T-helper 1 cell treated with Interleukin-12 subunit alpha and Interleukin-12 subunit beta and Interleukin-4 antibody, amounts not matched to agents 30 μg/mL and 1 μg/mL, for 36 hours (primary cell): ENCODE measurements around the gene ADPRHL1.

Experiments used
- H3K27ac Mint-ChIP-seq: one replicate; pipeline ENCODE4 v1.8.0; 2021; ENCODE audit warnings: mild to moderate bottlenecking, mixed read lengths
- H3K27me3 Mint-ChIP-seq: one replicate; pipeline ENCODE4 v1.8.0; 2021; ENCODE audit warnings: low read depth, mixed read lengths
- H3K36me3 Mint-ChIP-seq: one replicate; pipeline ENCODE4 v1.8.0; 2021; ENCODE audit warnings: low read depth, mixed read lengths
- H3K4me1 Mint-ChIP-seq: one replicate; pipeline ENCODE4 v1.8.0; 2021; ENCODE audit warnings: low read depth, mixed read lengths
- H3K4me3 Mint-ChIP-seq: one replicate; pipeline ENCODE4 v1.8.0; 2021; ENCODE audit warnings: mild to moderate bottlenecking, moderate library complexity, mixed read lengths
- H3K9me3 Mint-ChIP-seq: one replicate; pipeline ENCODE4 v1.8.0; 2021; ENCODE audit warnings: mixed read lengths

Gene ADPRHL1

DNA sequence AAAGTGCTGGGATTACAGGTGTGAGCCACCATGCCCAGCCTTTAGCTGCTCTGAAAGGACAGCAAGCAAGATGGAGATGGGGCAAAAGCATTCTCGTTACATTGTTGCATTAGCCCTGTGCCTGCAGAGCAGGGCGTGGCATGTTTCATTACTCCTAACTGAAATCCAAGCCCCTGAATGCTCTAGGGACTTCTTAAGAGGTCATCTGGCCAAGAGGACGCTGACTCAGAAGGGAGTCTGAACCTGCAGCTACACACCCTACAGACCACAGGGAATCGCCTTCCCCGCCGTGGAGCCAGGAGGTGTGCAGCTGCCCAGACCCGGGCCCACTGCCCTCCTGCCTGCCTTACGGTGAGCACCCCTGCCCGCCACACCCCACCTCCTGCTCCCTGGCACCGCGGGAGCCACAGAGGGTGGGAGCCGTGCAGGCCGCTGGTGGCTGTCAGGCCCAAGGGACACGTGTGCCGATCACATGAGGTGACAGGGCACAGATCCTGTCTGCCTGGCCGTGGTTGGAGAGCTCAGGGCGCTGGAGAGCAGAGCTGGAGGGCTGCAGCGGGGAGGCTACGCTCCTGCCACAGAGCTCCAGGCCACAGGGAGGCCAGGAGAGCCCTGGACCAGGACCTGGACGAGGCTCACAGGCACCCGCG lies 27.2 kb downstream of the ADPRHL1 start:
- no peaks in the 10 kb centered on the region for H3K4me1 Mint-ChIP-seq
- no peaks in the 10 kb centered on the region for H3K36me3 Mint-ChIP-seq
- H3K27me3 Mint-ChIP-seq: no peaks in the 10 kb centered on the region
- no peaks in the 10 kb centered on the region for H3K9me3 Mint-ChIP-seq
- no peak overlapping the region for H3K4me3 Mint-ChIP-seq
- H3K27ac Mint-ChIP-seq: no peak overlapping the region

DNA sequence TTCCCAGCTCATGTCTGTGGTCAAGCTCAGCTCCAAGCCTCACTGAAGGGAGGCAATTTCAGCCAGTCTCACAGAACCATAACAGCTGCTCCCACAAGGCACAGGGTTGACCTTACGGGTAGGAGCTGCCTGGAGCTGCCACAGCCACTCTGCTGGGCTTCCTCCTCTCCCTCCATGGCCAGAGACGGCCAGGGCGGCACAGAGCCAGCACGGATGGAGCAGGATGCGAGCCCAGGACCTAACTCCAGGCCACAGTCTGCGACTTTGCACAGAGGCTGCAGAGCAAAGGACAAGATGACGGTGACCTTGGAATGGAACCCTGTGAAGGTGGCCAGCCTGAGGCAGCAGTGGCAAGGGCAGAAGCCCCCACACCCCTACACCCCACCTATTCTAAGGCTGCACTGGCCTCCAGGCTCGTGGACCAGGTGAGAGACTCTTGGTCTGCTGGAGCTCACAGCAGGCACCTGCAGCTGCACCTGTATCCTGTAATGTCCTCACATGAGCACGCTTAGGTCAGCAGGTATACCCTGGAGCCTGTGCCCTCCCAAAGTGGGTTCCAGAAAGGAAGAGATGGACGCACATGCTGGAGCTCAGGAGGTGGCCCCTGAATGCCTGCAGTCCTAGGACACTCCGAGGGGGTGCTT lies 29.6 kb downstream of the ADPRHL1 start:
- no peaks in the 10 kb centered on the region for H3K36me3 Mint-ChIP-seq
- H3K27ac Mint-ChIP-seq: no peak overlapping the region
- no peak overlapping the region for H3K4me3 Mint-ChIP-seq
- H3K27me3 Mint-ChIP-seq: no peaks in the 10 kb centered on the region
- no peaks in the 10 kb centered on the region for H3K4me1 Mint-ChIP-seq
- H3K9me3 Mint-ChIP-seq: no peaks in the 10 kb centered on the region

DNA sequence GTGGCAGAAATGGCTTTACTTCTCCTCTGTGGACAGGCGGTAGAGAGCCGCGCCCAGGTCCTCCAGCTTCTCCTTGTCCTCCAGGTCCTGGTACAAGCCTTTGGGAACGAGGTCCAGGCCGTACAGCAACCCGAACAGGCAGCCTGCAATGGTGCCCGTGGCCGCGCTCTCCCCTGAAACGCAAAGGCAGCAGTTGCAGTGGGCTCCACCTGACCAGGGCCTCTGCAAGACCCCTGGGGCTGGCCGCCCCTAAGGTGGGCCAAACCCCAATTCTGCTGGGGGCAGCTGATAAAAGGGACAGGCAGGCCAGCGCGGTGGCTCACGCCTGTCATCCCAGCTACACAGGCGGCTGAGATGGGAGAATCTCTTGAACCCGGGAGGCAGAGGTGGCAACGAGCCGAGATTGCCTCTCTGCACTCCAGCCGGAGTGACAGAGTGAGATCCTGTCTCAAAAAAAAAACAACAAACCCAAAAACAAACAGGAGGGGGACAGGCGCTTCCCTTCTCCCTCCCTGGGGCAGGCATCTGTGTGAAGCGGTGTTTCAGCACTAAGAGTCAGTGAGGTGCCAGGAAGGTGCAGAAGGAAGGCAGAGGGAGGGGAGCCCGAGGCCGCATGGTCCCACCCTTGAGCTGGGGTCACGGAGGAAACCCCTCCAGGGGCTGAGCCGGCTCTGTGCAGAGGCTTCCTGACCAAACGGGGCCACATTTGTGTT lies 30.3 kb downstream of the ADPRHL1 start:
- H3K27ac Mint-ChIP-seq: no peak overlapping the region
- no peaks in the 10 kb centered on the region for H3K27me3 Mint-ChIP-seq
- no peaks in the 10 kb centered on the region for H3K9me3 Mint-ChIP-seq
- no peak overlapping the region for H3K4me3 Mint-ChIP-seq
- H3K4me1 Mint-ChIP-seq: no peaks in the 10 kb centered on the region
- H3K36me3 Mint-ChIP-seq: no peaks in the 10 kb centered on the region

DNA sequence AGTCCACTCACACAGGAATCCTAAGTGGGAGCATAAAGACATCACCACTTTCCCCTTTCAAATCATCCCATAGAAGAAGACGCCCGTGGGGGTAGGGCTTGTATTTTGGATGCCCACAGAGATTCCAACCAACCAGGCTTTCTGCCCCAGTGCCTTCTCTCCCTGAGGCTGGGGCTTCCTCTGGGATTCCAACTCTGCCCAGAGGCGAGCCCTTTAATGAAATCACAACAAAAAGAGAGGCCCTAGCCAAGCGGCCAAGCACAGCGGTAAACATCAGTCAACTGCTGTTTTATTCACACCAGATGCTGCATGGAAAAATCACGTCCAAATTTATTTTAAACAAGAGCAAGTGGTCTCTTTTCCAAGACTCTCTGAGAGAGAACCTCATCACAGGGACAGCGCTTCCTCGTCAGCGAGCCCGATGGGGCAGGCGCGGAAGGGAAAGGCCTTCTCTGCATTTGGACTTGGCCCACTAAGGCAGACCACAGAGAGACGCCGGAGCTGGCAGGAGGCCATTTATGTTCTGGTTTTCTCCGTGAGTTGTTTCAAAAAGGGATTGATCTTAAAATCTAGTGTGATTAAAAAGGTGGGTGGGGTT lies 31.5 kb downstream of the ADPRHL1 start:
- H3K9me3 Mint-ChIP-seq: no peaks in the 10 kb centered on the region
- no peak overlapping the region for H3K27ac Mint-ChIP-seq
- H3K36me3 Mint-ChIP-seq: no peaks in the 10 kb centered on the region
- no peak overlapping the region for H3K4me3 Mint-ChIP-seq
- no peaks in the 10 kb centered on the region for H3K4me1 Mint-ChIP-seq
- no peaks in the 10 kb centered on the region for H3K27me3 Mint-ChIP-seq

DNA sequence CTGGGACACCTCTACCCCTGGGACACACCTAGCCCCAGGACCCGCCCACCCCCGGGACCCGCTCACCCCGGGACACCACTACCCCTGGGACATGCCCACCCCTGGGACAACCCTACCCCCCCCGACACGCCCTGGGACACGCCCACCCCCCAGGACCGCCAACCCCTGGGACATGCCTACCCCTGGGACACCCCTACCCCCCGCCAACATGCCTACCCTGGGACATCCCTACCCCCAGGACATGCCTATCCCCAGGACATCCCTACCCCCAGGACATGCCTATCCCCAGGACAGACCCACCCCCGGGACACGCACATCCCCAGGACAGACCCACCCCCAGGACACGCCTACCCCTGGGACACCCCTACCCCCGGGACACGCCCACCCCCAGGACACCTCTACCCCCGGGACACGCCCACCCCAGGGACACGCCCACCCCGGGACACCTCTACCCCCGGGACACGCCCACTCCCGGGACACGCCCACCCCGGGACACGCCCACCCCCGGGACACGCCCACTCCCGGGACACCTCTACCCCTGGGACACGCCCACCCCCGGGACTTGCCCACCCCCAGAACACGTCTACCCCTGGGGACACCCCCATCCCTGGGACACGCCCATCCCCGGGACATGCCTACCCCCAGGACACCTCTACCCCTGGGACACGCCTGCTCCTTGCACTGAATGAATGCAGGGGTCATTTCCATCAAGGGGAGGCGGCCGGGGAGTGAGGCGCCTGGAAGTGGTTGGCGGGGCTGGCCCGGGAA lies 32.3 kb downstream of the ADPRHL1 start:
- H3K9me3 Mint-ChIP-seq: no peaks in the 10 kb centered on the region
- H3K4me3 Mint-ChIP-seq: no peak overlapping the region
- H3K27me3 Mint-ChIP-seq: no peaks in the 10 kb centered on the region
- no peak overlapping the region for H3K27ac Mint-ChIP-seq
- H3K36me3 Mint-ChIP-seq: no peaks in the 10 kb centered on the region
- no peaks in the 10 kb centered on the region for H3K4me1 Mint-ChIP-seq

DNA sequence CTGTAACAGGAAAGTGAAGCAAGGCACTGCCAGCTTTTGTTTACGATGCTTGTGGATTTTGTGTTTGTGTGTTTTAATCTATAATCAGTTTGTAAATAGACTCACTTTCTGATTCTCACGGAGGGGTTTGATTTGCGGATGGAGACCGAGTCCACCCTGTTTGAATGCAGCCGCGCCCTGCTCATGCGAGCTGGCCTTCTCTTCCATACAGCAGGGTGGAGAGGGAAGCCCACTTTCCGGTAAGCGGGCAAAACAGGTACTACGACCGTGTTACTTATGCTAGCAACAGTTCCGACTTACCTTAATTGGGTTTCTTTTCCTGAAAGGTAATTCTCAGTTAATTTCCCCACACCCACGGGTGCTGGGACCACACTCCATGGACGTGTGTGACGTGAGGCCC lies 33.1 kb downstream of the ADPRHL1 start:
- Mint-ChIP-seq H3K4me3 (no peak overlapping the region), H3K27me3 (no peaks in the 10 kb centered on the region), H3K27ac (no peak overlapping the region), H3K9me3 (no peaks in the 10 kb centered on the region), H3K36me3 (no peaks in the 10 kb centered on the region), H3K4me1 (no peaks in the 10 kb centered on the region)

DNA sequence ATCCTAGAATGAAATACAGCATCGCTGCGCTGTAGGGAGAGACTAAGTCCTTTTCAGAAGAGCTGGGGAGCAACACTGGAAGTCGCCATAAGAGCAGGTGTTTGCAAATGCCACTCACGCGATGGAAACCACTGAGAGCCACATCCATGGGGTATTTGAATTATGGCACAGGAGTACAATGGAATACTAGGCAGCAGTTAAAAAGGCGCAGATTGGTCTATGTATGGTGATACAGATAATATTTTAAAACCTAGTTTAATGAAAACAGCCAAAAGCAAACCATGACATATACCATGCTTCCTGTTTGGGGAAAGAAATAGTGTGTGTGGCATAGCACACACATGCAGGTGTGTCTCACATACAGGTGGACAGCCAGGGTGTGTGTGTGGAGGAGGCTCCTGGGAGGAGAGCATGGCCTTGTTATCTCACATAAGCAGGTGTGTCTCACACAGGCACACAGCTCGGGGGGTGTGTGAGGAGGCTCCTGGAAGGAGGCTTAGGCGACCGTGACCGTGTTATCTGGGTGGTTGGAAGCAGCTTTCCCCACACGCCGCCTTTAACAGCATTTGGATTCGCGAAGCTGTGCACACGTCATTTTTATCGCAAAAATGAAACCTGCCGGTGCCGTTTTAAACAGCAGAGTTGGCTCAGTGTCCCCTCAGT lies 33.6 kb downstream of the ADPRHL1 start:
- no peaks in the 10 kb centered on the region for H3K9me3 Mint-ChIP-seq
- H3K4me1 Mint-ChIP-seq: no peaks in the 10 kb centered on the region
- H3K27me3 Mint-ChIP-seq: no peaks in the 10 kb centered on the region
- H3K4me3 Mint-ChIP-seq: no peak overlapping the region
- no peak overlapping the region for H3K27ac Mint-ChIP-seq
- no peaks in the 10 kb centered on the region for H3K36me3 Mint-ChIP-seq

DNA sequence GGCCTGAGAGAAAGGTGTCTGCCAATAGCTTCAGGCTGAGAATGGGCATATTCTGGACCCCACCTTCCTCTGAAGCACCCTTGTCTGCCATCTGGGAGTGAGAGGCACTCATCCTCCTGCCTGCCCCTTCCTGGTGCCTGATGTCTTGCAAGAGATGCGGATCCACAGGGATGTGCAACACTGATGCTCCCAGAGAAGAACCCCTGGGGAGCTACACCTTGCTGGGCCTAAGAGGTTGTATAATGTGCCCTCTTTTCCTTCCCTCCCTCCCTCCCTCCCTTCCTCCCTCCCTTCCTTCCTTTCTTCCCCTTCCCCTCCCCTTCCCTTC lies 34.6 kb downstream of the ADPRHL1 start:
- Mint-ChIP-seq H3K4me3 (no peak overlapping the region), H3K4me1 (no peaks in the 10 kb centered on the region), H3K27me3 (no peaks in the 10 kb centered on the region), H3K27ac (no peak overlapping the region), H3K36me3 (no peaks in the 10 kb centered on the region), H3K9me3 (no peaks in the 10 kb centered on the region)

DNA sequence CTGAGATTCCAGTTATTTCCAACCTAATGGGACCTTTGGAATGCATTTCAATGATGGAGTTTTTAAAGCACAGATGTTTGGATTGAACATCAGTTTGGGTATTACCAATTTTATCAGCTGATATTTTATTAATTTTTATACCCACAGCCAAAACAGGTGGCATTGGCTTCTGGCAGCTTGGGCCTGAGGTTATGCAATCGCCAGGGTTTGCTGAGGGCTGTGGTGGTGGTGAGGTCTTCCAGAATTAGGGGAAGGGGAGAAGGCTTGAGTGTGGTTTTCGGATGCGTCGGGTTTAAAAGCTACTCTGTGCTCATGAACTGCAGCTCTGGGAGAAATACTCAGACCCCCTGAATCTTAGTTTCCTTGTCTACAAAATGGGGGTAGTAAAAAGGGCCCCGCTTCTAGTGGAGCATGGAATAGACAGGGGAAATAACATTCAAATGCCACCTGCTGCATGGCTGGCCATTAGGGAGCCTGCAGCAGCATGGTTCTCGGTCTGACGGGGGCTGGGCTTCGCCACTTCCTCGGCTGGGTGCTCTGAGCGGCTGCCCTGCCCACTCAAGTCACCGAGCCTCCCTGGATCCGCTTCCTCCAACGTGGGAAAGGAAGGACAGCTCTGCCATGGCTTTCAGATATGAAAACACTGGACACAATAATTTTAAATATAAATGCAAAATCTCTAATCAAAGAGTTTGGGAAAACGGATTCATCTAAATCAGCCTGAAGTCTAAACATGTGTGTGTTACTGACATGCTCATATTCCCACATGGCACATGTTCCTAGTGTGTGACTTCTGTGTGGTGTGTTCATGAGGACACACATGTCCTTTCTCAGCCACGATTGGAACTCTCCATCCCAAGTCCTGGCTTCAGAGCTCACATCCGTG lies 35.2 kb downstream of the ADPRHL1 start:
- Mint-ChIP-seq H3K36me3 (no peaks in the 10 kb centered on the region), H3K27me3 (no peaks in the 10 kb centered on the region), H3K4me3 (no peak overlapping the region), H3K27ac (no peak overlapping the region), H3K9me3 (no peaks in the 10 kb centered on the region), H3K4me1 (no peaks in the 10 kb centered on the region)

DNA sequence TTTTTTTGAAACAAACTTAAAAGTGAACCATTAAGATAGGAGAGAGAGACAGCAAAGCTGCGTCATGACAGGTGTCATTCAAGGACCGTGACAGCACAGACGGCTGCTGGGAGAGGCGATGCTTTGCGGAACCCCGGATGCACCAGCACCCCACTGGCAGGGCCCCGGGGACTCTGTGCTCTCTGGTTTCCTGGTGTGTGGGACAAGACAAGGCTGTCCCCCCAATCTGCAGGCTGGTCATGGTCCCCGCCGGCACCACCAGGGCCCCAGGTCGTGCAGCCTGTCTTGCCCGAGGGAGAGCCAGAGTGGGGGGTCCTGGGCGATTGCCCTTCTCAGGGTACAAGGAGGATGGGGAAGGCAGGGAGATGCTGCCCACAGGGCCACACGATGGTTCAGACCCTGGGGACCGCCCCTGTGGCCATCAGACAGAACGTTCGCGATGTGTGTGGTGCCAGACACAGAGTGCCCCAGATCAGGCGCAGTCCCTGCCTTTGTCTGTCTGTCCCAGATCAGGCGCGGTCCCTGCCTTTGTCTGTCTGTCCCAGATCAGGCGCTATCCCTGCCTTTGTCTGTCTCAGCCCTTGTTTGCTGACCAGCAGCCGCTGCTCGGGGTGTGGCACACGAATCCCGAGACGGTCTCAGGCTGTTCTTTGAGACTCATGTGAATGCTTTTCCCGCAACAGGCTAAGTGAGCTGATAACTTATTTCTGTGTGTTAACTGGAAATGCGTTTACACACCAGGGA lies 36.1 kb downstream of the ADPRHL1 start:
- H3K9me3 Mint-ChIP-seq: no peaks in the 10 kb centered on the region
- no peaks in the 10 kb centered on the region for H3K4me1 Mint-ChIP-seq
- no peaks in the 10 kb centered on the region for H3K27me3 Mint-ChIP-seq
- no peak overlapping the region for H3K27ac Mint-ChIP-seq
- no peaks in the 10 kb centered on the region for H3K36me3 Mint-ChIP-seq
- no peak overlapping the region for H3K4me3 Mint-ChIP-seq

DNA sequence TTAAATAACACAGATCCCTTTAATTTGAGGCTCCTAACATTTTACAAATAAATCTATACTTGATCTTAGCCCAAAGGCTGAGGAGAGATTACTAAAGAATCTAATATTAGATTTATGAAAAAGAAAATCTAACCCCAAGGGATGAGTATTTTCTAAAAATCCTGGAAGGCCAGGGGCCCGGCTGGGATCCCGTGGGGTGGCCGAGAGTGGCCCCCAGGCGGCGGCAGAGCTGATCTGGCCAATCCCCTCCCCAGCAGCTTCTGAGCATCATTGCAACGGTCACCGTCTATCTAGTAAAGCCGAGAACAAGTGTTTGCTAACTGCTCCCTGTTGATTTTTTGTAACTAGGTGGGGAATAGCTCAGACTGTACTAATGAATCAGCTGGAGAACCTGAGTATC lies 37.5 kb downstream of the ADPRHL1 start:
- Mint-ChIP-seq H3K36me3 (no peaks in the 10 kb centered on the region), H3K9me3 (no peaks in the 10 kb centered on the region), H3K27ac (no peak overlapping the region), H3K4me3 (no peak overlapping the region), H3K27me3 (no peaks in the 10 kb centered on the region), H3K4me1 (no peaks in the 10 kb centered on the region)

DNA sequence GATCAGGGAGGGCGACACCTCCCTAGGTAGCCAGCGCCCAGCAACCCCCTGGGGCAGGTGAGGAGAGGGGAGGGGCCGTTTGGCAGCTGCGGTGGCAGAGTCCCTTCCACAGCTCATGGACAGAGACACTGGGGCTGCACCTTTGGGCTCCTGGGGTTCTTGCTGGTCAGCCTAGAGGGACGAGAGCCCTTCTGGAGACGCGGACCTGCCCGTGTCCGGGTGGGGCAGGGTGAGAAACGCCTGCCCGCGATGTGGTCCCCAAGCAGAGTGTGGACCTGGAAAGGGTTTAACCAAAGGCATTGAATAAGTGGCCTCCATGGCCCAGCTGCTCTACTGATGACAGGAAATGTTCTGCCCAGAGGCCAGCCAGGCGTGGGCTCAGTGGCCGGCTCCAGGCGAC lies 38.3 kb downstream of the ADPRHL1 start:
- H3K36me3 Mint-ChIP-seq: no peaks in the 10 kb centered on the region
- no peaks in the 10 kb centered on the region for H3K9me3 Mint-ChIP-seq
- no peak overlapping the region for H3K4me3 Mint-ChIP-seq
- no peaks in the 10 kb centered on the region for H3K27me3 Mint-ChIP-seq
- H3K27ac Mint-ChIP-seq: no peak overlapping the region
- no peaks in the 10 kb centered on the region for H3K4me1 Mint-ChIP-seq

DNA sequence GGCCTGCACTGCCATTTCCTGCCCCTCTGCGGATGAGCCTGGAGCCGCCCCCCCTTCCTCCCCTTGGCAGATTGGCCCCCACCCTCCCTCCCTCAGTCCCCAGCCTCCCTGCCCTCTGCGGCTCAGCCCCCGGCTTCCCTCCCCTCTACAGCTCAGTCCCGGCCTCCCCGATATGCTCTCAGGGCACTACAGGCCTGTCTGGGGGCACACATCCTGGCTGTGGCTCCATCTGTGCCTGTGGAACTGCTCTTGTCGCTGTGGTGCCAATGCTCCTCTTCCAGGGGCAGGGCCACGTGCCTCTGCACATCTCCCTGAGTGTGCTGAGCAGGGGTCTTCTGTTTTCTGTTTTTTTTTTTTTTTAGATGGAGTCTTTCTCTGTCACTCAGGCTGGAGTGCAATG lies 39.0 kb downstream of the ADPRHL1 start:
- no peak overlapping the region for H3K4me3 Mint-ChIP-seq
- H3K9me3 Mint-ChIP-seq: no peaks in the 10 kb centered on the region
- H3K27ac Mint-ChIP-seq: no peak overlapping the region
- H3K4me1 Mint-ChIP-seq: no peaks in the 10 kb centered on the region
- no peaks in the 10 kb centered on the region for H3K36me3 Mint-ChIP-seq
- no peaks in the 10 kb centered on the region for H3K27me3 Mint-ChIP-seq
